Suprapubic skin (tissue), 4 donors: ENCODE data around the gene UBXN10. TPM values are rescaled to one million over a fixed set of nuclear protein-coding genes. Genes with fewer than 3 reads are reported as not detected.

Experiments used
- DNase-seq, 2 donors: peaks; one replicate each; pipeline ENCODE4 v3.0.0-alpha.2; 2019; ENCODE audit warnings: low spot score in 2 of 2
- H3K27ac ChIP-seq: fragments of 200-600 bp; sonication (generic); one replicate; pipeline ENCODE4 v1.5.1; 2019
- H3K27me3 ChIP-seq: fragments of 200-600 bp; sonication (generic); one replicate; pipeline ENCODE4 v1.5.1; 2019
- H3K36me3 ChIP-seq: fragments of 200-600 bp; sonication (generic); one replicate; pipeline ENCODE4 v1.5.1; 2019
- H3K4me1 ChIP-seq: fragments of 200-600 bp; sonication (generic); one replicate; pipeline ENCODE4 v1.5.1; 2019
- H3K4me3 ChIP-seq: fragments of 200-600 bp; sonication (generic); one replicate; pipeline ENCODE4 v1.5.1; 2019; ENCODE audit warnings: mild to moderate bottlenecking
- H3K9me3 ChIP-seq: fragments of 200-600 bp; sonication (generic); one replicate; pipeline ENCODE4 v1.5.1; 2019
- EP300 ChIP-seq: sonication (generic); formaldehyde crosslinking; IDR thresholded peaks from one replicate; pipeline ENCODE4 v1.6.1; 2017; ENCODE audit warnings: antibody characterized with exemption
- POLR2A ChIP-seq, 2 donors: fragments of 450-650 bp; IDR thresholded peaks; one replicate each; pipeline ENCODE4 v1.6.1; 2017; ENCODE audit warnings: antibody characterized with exemption in 2 of 2, mild to moderate bottlenecking in 2 of 2, moderate library complexity in 2 of 2
- POLR2AphosphoS5 ChIP-seq, 3 donors: sonication (generic); formaldehyde crosslinking; IDR thresholded peaks; one replicate each; pipeline ENCODE4 v1.6.1; 2017; ENCODE audit warnings: antibody characterized with exemption in 3 of 3
- WGBS: methylation state at CpG from one replicate; pipeline ENCODE4 v1.1.5; 2018; 5-methylcytosine and 5-hydroxymethylcytosine counted together
- total RNA-seq, 4 donors: library from RNA; depleted of rRNA; stranded (reverse); fragments of >200 nt; gene quantifications; one replicate each; pipeline ENCODE4 v1.1.0, GENCODE V29; 2016
- TF ChIP-seq, protein P1 (sequence below), 2 donors: fragments of 200-600 bp in 1 of 2; fragments of 450-650 bp in 1 of 2; sonication (generic) in 1 of 2; IDR thresholded peaks; one replicate each; pipeline ENCODE4 v1.5.1; 2016 to 2019; ENCODE audit warnings: antibody characterized with exemption in 2 of 2, mild to moderate bottlenecking in 1 of 2, moderate library complexity in 1 of 2

The UBXN10 gene
- total RNA-seq, 4 donors from 2014 or later: 0.48 to 1.0 (median 0.68) TPM

DNA sequence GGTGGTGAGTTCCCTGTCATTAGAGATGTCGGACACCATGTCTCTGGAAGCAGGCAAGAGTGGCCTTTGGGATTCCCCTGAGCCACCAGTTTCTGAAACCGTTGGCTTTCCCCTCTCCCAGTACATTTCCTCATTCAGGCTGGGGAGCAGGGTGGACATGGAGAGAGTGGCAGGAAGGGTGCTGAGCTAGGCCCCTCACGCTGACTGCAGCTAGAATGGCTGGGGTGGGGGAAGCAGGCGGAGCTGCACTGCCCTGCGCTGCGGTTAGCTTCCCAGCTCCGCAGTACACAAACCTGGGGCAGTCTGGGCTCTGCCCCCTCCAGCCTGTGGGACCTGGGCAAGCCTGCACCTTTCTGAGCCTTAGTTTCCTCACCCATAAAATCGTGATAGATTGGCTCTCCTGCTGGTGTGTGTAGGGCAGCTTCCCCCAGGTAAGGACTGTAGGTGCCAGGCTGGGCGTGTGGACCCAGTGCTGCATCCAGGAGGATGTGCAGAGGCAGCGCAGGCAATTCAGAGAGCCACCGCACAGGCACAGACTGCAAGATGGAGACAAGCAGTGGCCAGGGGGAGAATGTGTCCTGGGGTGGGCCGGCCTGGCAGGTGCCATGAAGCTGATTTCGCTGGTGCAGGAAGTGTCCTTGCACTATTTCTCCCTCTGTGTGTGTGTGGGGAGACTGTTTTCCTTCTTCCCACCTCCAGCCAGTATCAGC, 43.7 kb upstream of the UBXN10 start:
- Histone ChIP-seq H3K4me3 (no peak overlapping the region), H3K36me3 (no peaks in the 10 kb centered on the region), H3K9me3 (no peaks in the 10 kb centered on the region), H3K27ac (no peak overlapping the region), H3K27me3 (no peaks in the 10 kb centered on the region), H3K4me1 (peaks cover 9% of the 10 kb centered on the region)
- WGBS: 90% methylated on average over 7 of the region's 13 CpGs
- DNase-seq: peak in 1 of 2 donors; percentile 33
- TF ChIP-seq EP300 (no peak), POLR2A (IDR thresholded peaks at IDR 0.05) (no peak), POLR2AphosphoS5 (IDR thresholded peaks at IDR 0.05) (no peak)
- TF ChIP-seq, protein P1, sequence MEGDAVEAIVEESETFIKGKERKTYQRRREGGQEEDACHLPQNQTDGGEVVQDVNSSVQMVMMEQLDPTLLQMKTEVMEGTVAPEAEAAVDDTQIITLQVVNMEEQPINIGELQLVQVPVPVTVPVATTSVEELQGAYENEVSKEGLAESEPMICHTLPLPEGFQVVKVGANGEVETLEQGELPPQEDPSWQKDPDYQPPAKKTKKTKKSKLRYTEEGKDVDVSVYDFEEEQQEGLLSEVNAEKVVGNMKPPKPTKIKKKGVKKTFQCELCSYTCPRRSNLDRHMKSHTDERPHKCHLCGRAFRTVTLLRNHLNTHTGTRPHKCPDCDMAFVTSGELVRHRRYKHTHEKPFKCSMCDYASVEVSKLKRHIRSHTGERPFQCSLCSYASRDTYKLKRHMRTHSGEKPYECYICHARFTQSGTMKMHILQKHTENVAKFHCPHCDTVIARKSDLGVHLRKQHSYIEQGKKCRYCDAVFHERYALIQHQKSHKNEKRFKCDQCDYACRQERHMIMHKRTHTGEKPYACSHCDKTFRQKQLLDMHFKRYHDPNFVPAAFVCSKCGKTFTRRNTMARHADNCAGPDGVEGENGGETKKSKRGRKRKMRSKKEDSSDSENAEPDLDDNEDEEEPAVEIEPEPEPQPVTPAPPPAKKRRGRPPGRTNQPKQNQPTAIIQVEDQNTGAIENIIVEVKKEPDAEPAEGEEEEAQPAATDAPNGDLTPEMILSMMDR (IDR thresholded peaks at IDR 0.05): no peak

DNA sequence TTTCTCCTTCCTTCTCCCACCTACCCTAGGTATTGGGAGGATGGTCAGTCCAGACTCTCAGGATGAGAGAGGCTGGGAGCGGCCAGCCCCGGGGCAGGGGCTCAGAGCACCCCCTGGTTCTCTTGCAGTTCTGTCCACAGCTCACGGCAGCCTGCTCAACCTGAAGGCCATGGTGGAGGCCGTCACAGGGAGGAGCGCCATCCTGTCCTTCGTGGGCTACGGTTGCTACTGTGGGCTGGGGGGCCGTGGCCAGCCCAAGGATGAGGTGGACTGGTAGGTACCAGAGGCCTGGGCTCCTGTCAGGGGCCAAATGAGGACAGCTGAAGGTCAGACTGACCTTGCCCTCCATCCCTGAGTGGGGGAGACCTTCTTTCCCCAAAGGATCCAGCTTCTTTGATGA, 42.6 kb upstream of the UBXN10 start:
- Histone ChIP-seq H3K36me3 (no peaks in the 10 kb centered on the region), H3K27ac (no peak overlapping the region), H3K4me3 (no peak overlapping the region), H3K4me1 (peaks cover 7% of the 10 kb centered on the region), H3K9me3 (no peaks in the 10 kb centered on the region), H3K27me3 (no peaks in the 10 kb centered on the region)
- peak in 1 of 2 donors; percentile 37 for DNase-seq
- TF ChIP-seq POLR2A (IDR thresholded peaks at IDR 0.05) (no peak), POLR2AphosphoS5 (IDR thresholded peaks at IDR 0.05) (no peak), EP300 (no peak)
- TF ChIP-seq, protein P1 (IDR thresholded peaks at IDR 0.05): no peak
- WGBS: 91% methylated on average over 5 of the region's 8 CpGs

DNA sequence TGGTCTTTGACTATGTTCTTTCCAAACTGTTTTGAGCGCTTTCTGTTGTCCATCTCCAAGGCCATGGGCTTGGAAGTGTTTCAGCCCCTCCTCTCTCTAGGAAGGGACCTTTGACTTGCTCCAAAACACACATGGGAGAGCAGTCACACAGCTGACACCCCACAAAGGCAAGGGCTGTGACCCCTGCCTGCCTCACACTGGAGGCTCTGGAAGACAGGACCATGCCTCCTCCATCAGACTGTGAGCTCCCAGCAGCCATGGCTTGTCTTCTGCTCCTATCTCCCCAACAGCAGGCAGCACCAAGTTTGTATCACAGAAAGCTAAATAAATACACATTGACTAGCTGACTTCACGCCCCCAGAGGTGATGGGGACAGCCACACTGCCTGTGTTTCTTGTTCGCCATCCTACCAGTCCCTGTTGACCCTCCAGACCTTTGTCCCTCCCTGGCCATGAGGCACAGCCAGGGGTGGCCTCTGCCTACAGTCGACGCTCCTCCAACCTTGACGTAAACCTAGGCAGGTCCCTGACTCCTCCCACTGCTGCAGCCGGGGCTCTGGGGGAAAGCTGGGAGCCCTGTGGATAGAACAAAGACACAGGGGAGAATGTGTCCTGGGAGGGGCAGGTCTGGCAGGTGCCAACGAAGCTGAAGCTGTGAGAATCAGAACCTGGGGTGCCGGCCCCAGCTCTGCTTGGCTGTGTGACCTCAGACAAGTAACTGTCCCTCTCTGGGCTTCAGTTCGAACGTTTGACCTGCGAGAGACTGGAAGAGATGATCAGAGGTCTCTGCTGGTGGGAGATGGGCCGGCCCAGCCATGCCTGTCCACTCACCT, 41.9 kb upstream of the UBXN10 start:
- Histone ChIP-seq H3K4me3 (no peak overlapping the region), H3K9me3 (no peaks in the 10 kb centered on the region), H3K27me3 (no peaks in the 10 kb centered on the region), H3K4me1 (peaks cover 7% of the 10 kb centered on the region), H3K36me3 (no peaks in the 10 kb centered on the region), H3K27ac (no peak overlapping the region)
- WGBS: 81% methylated on average over 10 of the region's 13 CpGs
- TF ChIP-seq, protein P1 (IDR thresholded peaks at IDR 0.05): no peak
- TF ChIP-seq POLR2AphosphoS5 (IDR thresholded peaks at IDR 0.05) (no peak), EP300 (no peak), POLR2A (IDR thresholded peaks at IDR 0.05) (no peak)
- DNase-seq: peak in 1 of 2 donors; percentile 53

DNA sequence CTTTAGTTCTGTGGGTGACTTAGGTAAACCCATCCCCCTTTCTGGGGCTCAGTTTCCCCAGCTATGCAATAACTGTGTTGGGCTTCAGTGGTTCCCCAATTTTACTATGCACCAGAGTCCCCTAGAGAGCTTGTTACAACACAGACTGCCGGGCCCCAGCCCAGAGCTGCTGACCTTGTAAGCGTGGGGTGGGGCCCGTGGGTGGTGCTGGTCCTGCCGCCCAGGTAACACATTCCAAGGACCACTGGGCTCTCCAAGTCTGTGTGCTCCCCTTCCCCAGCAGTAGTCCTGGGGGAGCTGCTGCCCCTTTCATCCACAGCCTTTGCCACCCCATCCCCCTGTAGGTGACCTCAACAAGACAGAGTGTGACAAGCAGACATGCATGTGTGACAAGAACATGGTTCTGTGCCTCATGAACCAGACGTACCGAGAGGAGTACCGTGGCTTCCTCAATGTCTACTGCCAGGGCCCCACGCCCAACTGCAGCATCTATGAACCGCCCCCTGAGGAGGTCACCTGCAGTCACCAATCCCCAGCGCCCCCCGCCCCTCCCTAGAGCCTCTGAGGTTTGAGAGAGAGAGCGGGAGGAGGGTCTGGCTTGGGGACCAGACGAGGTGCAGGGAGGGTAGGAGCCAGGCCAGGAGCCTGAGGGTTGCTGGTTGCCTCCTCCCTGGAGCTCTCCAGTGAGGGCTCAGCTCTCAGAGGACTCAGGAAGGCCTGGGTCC, 37.9 kb upstream of the UBXN10 start:
- Histone ChIP-seq H3K9me3 (no peaks in the 10 kb centered on the region), H3K27me3 (no peaks in the 10 kb centered on the region), H3K36me3 (no peaks in the 10 kb centered on the region), H3K4me3 (no peak overlapping the region), H3K4me1 (peaks cover 21% of the 10 kb centered on the region), H3K27ac (no peak overlapping the region)
- no CpG with 5 or more reads among the region's 13 CpGs for WGBS
- TF ChIP-seq EP300 (no peak), POLR2AphosphoS5 (IDR thresholded peaks at IDR 0.05) (no peak), POLR2A (IDR thresholded peaks at IDR 0.05) (no peak)
- TF ChIP-seq, protein P1 (IDR thresholded peaks at IDR 0.05): no peak
- peak in 1 of 2 donors; percentile 59 for DNase-seq
